Measurements from ENCODE around the gene ENO4.

GRCh38 chr10:116866066-116866465 is 16.8 kb downstream of the ENO4 start:
- TF ChIP-seq CTCF (IDR thresholded peaks at IDR 0.05) (no peak), POLR2AphosphoS5 (IDR thresholded peaks at IDR 0.05) (no peak)

All from prostate gland (tissue), 2 donors.